T-cell (primary cell): ENCODE measurements around the gene OSBPL3. TPM values are rescaled to one million over a fixed set of nuclear protein-coding genes. Genes with fewer than 3 reads are reported as not detected.

Source experiments
- total RNA-seq, 35 experiments: library from RNA in 6 of 35; stranded (reverse) in 6 of 35; fragments of 120-200 nt in 1 of 35; gene quantifications; one replicate each; pipeline versions ENCODE4 v1.2.1 to v1.2.4 and lab custom pipeline; 2013 to 2026

OSBPL3 gene
- total RNA-seq, 5 donors from 2014 or later (not counting 1 experiment from before 2014, with no cell fraction given), result 30.2 to 62.7 (median 54.7) TPM

Other genes with a start within 250 kb of the OSBPL3 start
- gene GSDME, start 222.7 kb downstream of the OSBPL3 start, total RNA-seq, result 1 to 10 TPM in 1 of 5 donors, under 1 TPM in 3, not detected in 1; 0.38 to 1.1 (median 0.46) TPM
- 100 to 1,000 TPM in 2 of 5 donors, 10 to 100 TPM in 3; 45.0 to 136 (median 47.3) TPM for gene CYCS, start 145.1 kb upstream of the OSBPL3 start, total RNA-seq
- gene NPVF, start 248.3 kb upstream of the OSBPL3 start, total RNA-seq, result not detected